ENCODE measurements around the gene ASB15. TPM values are rescaled to one million over a fixed set of nuclear protein-coding genes. Genes with fewer than 3 reads are reported as not detected.

The ASB15 gene
- total RNA-seq, 4 donors from 2014 or later: not detected

GRCh38 chr7:123594813-123595241 is 6.8 kb upstream of the ASB15 start:
- DNase-seq (ENCODE audit: low spot score) (no peak), ATAC-seq (ENCODE audit: low FRiP score) (no peak)
- TF ChIP-seq CTCF (IDR thresholded peaks at IDR 0.05): no peak

DNA sequence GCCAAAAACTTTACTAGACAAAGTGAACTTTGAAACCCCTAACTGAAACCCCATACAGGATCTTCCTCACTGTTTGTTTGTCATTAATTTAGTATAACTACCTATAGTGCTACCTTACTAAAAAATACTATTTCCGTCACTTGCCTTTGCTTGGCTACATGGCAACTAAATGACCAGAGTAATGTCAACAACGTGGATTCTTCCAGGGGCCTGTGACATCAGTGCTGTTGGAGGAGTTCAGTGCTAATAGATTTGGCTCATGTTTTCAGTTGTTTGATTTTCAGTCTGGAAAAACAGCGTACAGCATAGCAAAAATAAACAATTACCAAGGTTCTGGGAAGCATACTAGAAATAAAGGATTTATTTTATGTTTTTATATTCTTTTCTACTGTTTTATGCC is 3.0 kb upstream of the ASB15 start:
- ATAC-seq (ENCODE audit: low FRiP score) (no peak), DNase-seq (ENCODE audit: low spot score) (no peak)
- no peak for TF ChIP-seq CTCF (IDR thresholded peaks at IDR 0.05)

DNA sequence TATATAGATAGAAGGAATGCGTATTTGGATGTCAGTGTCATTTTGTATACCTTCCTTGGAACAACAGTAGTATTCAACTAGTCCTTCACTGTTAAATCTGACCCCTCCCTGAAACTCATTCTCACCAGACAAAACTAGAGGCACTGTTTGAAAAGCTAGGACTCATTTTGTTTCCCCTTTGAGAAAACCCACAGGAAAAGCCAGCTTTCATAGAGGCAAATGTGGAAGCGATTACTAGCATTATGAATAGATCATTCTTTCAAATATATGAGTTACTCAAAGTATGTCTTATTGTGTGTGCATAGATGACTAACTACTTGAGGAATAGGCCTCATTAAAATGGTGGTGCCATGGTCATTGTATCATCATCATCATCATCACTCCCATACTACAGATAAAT is 1.9 kb upstream of the ASB15 start:
- no peak for ATAC-seq (ENCODE audit: low FRiP score)
- TF ChIP-seq CTCF (IDR thresholded peaks at IDR 0.05): no peak
- DNase-seq (ENCODE audit: low spot score): no peak

DNA sequence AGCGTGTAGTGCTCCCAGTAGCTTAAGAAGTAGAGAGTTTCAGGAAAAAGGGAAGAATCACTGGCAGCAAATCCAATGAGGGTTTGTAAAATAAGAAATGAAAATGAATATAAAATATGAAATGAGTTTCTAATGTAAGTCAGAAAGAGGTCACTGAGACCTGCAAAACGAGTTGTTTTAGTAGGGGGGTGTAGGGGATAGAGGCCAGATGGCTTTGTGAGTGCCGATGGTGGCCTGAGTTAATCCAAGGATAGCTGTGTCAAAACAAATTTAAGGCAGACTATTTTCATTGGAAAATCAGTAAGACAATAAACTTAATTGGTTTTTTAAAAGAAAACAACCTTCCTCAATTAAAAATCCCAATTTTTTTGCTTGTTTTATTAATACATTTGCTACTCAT is 745 bp upstream of the ASB15 start:
- no peak for ATAC-seq (ENCODE audit: low FRiP score)
- TF ChIP-seq CTCF (IDR thresholded peaks at IDR 0.05): no peak
- no peak for DNase-seq (ENCODE audit: low spot score)

GRCh38 chr7:123602648-123603047 is 1.0 kb downstream of the ASB15 start:
- DNase-seq (ENCODE audit: low spot score) (no peak), ATAC-seq (ENCODE audit: low FRiP score) (no peak)
- TF ChIP-seq CTCF (IDR thresholded peaks at IDR 0.05): no peak

DNA sequence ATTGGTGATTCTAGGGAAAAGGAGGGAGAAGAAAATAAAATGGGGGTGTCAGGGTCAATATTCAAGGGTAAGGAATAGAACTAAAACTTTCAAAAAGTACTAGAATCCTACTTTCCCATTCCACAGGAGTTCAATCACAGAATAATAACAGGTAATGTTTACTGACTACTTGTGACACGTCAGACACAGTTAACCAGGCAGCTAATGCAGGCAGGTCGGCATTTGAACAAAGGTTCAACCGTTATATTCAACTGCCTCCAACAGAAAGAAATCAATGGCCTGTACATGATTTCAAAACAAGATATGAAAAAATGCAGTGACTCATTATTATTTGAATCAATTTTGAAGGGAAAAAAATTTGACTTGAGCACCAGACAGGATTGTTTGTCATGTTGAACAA is 3.1 kb downstream of the ASB15 start:
- no peak for TF ChIP-seq CTCF (IDR thresholded peaks at IDR 0.05)
- ATAC-seq (ENCODE audit: low FRiP score): no peak
- DNase-seq (ENCODE audit: low spot score): no peak

GRCh38 chr7:123607423-123607975 is 5.9 kb downstream of the ASB15 start:
- ATAC-seq (ENCODE audit: low FRiP score) (no peak), DNase-seq (ENCODE audit: low spot score) (no peak)
- no peak for TF ChIP-seq CTCF (IDR thresholded peaks at IDR 0.05)
